ENCODE results near the gene PFAS.

DNA sequence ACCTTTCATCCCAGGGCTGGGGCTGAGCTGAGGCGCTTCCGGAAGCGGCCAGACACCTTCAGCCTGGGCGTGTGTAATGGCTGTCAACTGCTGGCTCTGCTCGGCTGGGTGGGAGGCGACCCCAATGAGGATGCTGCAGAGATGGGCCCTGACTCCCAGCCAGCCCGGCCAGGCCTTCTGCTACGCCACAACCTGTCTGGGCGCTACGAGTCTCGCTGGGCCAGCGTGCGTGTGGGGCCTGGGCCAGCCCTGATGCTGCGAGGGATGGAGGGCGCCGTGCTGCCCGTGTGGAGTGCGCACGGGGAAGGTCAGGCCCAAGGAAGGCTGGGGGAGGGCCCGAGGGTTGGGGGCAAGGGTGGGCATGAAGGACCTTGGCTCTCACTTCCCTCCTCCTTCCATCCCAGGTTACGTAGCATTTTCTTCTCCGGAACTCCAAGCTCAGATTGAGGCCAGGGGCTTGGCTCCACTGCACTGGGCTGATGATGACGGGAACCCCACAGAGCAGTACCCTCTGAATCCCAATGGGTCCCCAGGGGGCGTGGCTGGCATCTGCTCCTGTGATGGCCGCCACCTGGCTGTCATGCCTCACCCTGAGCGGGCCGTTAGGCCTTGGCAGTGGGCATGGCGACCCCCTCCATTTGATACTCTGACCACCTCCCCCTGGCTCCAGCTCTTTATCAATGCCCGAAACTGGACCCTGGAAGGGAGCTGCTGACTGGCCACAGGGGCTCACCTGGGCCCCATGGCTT, 19.6 kb downstream of the PFAS start:
- TF ChIP-seq, protein P1, sequence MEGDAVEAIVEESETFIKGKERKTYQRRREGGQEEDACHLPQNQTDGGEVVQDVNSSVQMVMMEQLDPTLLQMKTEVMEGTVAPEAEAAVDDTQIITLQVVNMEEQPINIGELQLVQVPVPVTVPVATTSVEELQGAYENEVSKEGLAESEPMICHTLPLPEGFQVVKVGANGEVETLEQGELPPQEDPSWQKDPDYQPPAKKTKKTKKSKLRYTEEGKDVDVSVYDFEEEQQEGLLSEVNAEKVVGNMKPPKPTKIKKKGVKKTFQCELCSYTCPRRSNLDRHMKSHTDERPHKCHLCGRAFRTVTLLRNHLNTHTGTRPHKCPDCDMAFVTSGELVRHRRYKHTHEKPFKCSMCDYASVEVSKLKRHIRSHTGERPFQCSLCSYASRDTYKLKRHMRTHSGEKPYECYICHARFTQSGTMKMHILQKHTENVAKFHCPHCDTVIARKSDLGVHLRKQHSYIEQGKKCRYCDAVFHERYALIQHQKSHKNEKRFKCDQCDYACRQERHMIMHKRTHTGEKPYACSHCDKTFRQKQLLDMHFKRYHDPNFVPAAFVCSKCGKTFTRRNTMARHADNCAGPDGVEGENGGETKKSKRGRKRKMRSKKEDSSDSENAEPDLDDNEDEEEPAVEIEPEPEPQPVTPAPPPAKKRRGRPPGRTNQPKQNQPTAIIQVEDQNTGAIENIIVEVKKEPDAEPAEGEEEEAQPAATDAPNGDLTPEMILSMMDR (IDR thresholded peaks at IDR 0.05), result no peak
- TF ChIP-seq POLR2A (IDR thresholded peaks at IDR 0.05), result no peak
